Nucleus accumbens (tissue), 56 donors: ENCODE results near the gene KDM5C.

ENCODE experiments used
- DNase-seq, 56 donors: peaks; one replicate each; lab custom pipeline; 2025; lab: John Stamatoyannopoulos, UW

KDM5C gene

DNA sequence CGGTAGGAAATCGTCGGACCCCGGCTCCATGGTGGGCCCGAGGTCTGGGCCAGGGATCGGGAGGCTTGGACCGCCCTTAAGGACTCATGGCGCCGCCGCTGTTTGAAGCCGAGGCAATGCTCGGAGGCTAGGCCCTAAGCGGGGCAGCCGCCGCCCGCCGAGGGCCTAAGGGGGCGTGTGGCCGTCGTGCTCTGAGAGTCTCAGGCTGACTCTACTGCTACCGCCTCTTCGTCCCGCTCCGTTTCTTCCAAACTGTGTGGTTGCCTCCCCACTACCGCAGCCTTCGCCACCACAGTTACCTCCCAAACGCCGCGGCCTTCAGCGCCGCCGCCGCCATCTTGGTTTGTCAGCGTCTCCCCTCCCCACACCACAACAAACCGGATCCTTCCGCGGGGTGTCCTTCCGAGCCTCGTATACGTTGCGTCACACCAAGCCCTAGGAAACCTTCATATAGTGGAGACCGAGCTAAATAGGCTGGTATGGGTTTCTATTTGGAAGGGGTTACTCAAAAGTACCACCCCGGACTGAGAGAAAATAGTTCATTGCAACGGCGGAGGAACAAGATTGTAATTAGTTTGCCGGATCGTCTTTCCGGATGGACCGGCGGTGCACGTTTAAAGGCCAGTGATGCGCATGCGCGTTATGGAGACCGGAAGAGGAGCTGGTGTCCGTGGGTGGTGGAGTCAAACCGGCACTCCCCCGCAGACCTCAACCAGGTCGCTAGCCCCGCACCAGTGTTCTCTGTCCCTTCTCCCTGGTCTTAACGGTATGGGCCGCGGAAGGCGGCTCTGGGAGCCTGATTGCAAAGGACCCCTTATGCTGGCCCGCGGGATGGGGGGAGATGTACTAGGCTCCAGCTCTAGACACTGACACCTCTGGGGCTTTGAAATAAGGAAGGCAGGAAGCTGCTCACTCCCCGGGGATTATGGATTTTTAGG lies at the start of gene KDM5C:
TSS of gene KDM5C (minus strand) at position 348 of the 938 bp plus-strand sequence. CDS start at position 30, 318 bp downstream.
- peak in 55 of 56 donors; percentile 2 to 93 (median 79) for DNase-seq

DNA sequence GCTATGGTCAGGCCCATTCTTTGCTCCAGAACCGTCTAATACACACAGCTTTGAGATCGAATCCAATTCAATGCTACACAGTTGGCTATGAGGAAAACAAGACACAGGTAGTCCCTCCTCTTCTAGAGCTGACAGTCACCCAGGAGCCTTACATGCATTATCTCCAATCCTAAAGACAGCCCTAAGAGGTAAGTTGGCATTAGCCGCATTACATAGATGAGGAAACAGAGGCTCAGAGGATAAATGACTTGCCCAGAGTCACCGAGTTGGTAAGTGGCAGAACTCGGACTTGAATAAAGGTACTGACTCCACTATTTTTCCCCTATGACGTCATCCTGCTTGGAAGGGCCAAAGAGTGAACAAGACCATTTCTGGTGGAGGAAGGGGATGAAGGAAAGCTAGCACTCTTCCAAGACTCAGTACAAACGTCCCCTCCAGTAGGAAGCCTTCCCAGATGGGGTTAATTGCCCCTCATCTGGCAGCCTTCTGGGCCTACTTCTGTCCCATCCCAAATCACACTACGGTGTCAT lies 47.9 kb upstream of the KDM5C start:
- DNase-seq: no peak

DNA sequence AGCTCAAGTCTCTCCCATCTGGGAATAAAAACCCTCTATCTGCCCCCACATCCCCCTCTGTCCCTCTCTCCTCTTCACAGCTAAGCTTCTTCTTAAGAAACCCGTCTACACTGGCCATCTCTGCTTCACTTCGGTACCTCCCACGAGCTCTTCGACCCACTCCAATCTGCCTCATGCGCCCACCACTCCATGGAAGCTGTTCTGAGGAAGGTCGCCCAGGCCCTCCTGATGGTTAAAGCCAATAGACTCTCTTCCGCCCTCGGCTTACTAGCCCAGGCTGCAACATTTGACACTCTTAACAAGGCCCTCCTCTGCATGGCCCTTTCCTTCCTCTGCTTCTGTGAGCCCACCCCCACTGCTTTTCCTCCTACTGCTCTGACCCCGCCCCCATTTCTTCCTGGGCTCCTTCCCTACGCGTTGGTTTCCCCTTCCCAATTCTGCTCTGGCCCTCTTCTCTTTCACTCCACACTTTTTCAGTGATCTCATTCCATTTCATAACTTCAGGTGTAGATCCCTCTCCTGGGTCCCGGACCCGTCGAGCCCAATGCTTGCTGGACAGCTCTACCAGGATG lies 44.6 kb upstream of the KDM5C start:
- DNase-seq: no peak

DNA sequence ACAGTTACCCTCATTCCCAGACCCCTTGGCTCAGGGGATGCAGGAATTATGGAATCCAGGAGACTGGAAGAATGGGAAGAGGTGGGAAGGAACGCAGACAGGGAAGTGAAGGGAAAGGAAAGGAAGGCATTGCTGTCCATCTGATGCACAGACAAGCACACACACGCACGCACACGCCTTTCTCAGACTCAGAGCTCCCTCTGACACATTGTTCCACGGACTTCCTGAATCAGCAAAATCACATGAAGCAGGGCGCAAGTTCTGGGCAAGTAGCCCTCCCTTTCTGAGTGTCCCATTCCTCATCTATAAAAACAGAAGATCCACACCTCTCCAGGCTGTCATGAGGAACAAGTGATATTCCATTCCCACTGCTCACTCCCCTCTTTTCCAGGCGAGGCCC lies 43.2 kb upstream of the KDM5C start:
- no peak for DNase-seq

DNA sequence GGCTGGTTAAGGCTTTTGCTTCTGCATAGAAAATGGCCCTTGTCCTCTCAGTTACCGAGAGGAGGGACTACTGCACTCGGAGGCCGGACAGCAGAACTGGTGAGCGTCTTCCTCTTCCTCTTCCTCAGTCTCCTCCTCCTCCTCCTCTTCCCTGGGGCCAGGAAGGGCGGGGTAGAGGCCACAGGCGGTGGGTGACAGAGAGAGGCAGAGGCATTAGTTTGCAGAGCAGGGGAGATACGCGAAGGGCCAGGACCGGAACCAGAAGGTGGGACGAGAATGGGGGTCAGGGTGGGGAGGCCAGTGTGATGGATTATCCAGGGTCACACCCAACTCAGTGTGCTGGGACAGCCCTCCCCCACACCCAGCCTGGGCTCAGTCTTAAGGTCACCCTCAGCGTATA lies 41.9 kb upstream of the KDM5C start:
- DNase-seq: no peak

DNA sequence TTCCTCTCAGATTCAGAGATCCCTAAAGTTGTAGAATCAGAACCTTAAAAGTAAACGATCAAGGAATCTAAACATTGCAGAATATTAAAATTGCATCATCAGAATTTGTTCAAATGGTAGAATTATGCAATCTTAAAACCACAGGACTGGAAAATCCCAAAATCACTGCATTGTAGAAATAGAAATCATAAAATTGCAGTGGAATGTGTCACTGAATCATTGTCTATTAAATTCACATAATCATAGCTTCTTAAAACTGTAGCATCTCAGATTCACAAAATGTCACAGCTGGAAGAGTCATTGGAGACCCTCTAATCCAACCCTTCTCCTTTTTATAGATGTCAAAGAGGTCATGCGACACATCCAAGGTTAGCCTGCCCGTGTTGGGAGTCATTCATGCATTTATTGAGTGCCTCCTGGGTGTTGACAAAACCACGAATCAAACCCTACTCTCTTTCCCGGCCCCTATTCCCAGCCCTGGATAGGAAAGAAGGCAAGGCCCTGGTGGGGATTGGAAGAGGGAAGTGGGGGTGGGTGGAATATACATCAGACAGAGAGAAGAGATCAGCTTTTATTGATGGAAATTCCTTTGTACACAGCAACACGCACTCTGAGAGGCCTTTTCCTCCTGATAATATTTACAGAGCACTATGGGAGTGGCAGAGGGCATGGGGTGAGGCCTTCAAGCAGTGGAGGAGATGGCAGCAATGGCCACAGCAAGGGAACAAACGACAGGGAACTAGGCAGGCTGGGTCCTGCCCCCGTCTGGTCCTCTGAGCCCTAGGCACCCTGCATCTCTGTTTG lies 41.0 kb upstream of the KDM5C start:
- no peak for DNase-seq

DNA sequence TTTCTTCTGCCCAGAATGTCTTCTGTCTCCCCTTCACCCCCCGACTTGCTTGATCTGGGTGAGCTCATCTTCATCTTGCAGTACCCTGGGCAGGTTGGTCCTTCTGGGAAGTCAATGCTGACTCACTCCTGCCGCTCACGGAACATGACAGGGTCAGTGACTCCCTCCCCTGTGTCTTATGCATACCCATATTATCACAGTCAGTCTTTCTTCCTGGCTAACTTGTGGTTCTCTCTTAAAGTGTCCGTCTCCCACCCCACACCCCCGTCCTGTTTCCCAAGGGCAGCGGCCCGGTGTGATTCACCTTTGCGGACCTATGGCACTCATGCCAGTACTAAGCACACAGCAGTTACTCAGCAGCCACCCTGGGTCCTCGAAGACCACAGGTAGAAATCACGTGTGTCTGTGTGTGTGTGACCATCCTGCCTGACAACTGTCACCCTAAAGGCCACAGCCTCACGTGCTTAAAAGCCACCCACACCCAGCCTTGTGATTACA lies 38.6 kb upstream of the KDM5C start:
- DNase-seq: no peak

DNA sequence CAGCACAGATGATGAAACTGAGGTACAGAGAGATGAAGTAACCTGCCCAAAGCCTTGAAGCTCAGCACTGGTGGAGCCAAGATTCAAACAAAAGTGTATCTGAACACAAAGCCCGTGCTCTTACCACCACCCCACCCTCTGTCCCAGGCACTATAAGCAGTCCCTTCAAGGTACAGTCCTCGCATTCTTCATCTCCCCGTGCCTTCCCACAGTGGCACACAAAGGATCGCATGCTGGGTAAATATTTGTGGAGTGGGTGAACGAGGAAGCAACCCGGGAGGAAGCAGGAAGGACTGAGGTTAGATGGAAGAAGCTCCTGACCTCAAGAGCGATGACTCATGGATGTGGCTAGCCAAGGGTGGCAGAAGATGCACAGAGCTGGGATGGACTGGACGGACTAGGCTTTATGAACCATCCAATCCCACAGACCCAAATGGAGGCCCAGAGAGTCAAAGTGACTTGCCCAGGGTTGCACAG lies 37.9 kb upstream of the KDM5C start:
- DNase-seq: no peak

DNA sequence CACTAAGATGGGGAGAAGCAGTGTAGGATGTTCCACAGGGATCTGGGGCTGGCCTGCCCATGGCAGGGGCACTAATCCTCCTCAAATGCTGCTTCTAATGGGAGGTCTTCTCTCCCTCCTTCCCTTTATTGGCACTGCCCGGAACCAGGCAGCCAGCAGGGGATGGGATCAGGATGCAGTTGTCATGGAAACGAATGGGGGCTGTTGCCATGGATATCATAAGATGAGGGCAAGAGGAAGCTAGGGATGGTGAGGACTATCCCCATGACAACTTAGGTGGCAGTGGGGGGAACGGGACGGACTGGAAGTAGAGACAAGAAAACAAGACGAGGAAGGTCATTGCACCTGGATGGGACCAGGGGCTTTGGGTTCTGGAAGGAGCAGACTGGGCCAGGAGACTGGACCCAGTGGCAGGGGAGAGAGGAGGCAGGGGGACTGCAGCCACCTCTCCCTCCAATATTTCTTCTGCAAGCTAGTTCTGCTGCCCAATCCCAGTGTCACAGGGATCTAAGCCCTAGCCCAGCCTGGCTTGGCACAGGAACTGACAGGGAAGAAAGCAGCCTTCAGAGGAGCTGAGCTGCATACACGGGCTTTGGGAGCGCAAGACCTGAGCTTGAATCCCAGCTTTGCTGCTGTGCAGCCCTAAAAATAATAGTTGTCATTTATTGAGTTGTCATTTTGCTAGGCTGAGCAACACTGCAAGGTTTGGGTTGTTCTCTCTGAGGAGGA lies 37.3 kb upstream of the KDM5C start:
- peak in 5 of 56 donors; percentile 4 to 16 (median 12) for DNase-seq

DNA sequence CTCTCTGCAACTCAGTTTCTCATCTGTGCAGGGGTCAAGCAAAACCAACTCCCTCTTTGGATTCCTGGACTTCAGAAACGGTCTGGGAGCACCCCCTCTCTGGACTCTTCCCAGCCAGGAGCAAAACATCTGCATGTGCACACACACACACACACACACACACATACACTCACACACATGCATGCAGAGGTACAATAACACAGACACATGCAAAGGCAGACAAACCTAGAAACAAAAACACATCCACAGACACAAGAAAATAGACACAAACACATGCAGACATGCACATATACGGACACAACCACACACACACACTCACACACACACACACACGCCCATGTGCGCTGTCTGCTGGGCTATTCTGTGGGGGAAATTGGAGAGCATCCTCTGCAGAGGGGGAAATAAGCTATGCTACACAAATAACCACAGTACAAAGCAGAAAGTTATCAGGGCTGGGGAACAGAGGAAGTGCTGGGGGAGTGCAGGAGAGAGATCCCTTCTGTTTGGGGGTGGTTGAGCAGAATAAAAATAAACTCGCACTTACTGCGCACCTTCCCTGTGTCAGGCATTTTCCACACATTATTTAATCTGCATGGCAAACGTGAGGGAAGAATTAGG lies 36.5 kb upstream of the KDM5C start:
- DNase-seq: peak in 6 of 56 donors; percentile 4 to 25 (median 17)

DNA sequence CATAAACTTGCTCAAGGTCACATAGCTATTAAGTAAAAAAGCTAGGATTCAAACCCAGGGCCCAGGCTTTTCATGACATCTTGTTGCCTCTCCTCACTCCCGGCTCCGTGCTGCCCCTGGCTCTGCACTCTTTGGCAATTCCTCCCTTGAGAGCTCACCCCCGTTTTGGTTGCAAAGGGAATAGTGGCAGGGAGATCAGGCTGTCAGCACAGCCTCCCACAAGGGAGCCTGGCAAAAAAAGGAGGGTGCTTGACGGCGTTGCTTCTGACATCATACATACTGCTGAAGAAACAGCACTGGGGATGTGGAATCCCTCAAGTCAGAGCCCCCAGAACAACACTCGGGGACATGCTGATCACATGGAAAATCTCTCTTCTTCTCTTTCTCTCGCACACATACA lies 35.8 kb upstream of the KDM5C start:
- DNase-seq: peak in 12 of 56 donors; percentile 0 to 43 (median 12)

DNA sequence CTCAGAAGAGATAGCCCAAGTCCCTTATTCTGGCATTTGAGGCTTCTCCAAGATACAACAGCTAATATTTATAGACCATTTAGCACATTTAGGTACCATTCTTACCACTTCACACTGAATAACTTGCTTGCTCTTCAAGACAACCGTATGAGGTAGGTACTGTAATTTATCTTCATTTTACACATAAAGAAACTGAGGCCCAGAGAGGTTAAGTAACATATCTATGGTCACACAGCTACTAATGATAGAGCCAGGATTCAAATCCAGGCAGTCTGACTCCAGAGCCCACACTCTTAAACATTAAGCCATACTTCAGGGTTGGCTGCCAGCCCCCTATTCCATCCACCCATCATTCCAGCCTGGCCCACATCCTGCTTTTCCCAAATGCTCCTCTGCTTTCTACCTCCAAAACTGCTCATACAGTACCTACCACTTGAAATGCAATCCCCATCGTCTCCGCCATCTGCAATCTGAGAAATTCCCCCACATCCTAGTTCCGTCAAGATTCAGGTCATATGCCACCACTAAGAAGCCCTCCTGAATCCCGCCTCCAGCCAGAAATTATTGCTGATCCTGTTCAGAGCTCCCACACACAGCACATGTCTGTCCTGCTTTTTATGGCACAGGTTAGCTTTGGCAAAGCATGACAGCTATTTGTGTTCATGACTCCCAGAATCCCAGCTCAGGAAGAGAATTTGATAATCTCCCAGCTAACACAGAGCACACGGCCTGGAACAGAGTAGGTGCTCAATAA lies 32.8 kb upstream of the KDM5C start:
- peak in 1 of 56 donors; percentile 6 for DNase-seq

DNA sequence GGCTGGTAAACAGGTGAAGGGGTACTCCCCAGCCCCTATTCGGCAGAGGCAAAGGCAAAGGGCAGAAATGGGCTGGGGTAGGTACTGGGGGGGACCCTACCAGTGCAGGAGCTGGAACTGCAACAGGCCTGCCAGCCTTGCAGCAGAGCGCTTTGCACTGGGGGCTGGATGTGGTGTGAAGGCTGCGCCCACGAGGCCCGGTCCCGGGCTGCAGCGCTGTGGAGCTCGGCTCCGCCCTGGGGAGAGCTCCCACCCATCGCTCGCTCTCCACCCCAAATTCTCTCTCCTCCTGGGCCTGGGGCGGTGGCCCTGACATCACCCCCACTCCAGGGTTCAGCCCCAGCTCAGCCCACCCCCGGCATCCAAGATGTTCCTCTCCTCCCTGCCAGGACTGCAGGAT lies 32.2 kb upstream of the KDM5C start:
- no peak for DNase-seq

DNA sequence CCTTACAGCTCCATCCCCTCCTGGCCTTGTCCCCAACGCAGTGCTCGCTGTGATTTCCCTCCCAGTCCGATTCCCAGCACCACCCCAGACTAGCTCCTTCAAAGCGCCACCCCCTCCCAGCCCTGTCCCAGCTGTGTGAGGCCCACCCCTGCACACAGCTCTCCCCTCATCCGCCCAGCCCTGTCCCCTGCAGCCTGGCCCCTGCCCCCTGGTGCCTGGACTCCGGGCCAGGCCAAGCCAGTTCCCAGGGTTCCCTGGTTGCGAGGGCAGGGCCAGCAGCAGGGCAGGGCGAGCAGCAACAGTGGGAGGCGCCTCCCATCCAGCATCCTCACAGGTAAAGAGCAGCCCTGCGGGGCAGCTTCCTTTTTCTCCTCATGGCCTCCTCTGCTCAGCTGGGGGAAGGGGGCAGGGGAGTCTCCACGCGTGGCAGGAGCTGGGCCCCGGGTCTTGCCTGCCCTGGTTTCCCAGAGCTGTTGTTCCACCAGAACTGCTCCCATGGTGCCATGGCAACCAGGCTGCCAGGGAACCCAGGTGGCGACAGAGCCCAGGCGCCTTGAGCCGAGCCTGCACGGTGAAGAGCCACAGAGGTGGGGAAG lies 31.5 kb upstream of the KDM5C start:
- DNase-seq: peak in 10 of 56 donors; percentile 3 to 34 (median 13)

DNA sequence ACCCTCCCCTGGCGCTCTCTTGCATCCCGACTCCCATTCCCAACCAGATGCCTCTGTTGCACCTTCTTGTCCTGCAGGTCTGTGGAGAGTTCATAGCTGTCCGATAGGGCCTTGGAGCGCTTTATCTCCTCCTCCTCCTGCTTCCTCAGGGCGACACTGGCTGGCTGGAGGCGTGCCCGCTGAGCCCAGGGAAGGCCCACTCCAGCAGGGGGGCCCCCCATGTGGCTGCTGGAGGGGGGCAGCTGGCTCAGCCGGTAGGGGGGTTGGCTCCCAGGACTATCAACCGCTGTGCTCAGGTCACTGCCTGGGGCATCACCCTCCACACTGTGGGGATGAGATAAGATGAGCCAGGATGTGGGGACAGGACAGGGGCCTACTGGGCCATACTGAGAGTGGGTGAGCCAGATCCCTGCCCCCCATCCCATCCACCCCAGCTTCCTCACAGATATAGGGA lies 30.8 kb upstream of the KDM5C start:
- DNase-seq: no peak

DNA sequence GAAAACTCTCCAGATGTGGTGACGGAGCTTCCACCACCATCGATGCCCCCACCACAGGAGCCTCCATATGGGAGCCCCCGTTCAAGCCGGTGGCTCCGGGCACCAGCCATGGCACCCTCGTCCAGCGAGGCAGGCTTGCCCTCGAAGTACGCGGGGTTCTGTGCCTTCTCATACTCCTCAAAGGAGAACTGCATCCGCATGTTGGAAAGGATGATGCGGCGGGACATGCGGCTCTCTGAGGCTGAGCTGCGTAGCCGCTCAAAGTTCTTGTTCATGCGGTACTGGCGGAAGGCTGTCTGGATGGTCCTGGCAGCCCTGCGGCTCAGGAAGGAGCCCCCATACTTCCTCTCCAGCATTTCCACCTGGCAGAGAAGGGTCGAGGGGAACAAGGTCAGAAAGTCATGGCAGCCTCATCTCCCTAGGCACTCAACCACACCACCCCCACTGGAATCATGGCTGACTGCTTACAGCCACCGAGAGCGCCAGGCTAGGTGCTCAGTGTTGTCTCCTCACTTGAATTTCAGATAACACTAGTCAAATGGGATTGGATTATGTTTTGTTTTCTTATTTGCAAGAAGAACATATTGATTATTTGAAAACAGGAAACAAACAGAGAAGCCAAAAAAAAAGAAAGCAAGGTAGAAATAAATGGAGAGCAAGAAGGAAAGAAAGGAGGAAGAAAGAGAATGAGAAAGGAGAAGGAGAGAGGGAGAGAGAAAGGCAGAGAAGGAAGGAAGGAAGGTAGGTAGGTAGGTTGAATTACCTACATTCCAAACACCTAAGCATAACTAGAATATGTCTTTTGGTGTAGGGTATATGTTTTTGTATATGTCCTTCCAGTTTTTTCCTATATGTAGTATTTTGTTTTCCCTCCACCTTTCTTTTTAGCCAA lies 29.8 kb upstream of the KDM5C start:
- DNase-seq: no peak
